NCI-H2107 (cell line): ENCODE results near the gene KIAA0232.
"Not testable (repeated sequence)": the region's sequence is repeated elsewhere in the genome, so short reads cannot be mapped to it uniquely, and the experiment has no call there.

ENCODE experiments used
- DNase-seq: peaks from one replicate; lab custom pipeline; 2025; lab: John Stamatoyannopoulos, UW

Gene KIAA0232

GRCh38 chr4:6777636-6778281 is 4.8 kb upstream of the KIAA0232 start:
- DNase-seq, result no peak

DNA sequence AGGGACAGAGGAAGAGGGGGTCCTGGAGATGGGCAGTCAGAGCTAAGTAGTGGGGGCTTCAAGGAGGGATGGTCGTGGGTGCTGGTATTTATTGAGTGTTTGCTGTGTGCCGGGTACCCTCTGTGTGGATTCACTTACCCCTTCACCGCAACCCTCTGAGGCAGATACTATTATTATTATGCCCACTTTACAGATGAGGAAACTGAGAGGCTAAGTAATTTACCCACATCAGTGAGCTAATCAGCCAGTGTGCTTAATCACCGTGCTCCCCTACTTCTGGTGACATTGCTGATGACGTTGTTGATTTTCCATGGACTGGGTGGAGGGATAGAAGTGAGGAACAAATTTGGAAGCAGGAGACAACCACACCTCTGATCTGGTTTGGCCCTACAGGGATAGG is 4.1 kb upstream of the KIAA0232 start:
- DNase-seq, result no peak

DNA sequence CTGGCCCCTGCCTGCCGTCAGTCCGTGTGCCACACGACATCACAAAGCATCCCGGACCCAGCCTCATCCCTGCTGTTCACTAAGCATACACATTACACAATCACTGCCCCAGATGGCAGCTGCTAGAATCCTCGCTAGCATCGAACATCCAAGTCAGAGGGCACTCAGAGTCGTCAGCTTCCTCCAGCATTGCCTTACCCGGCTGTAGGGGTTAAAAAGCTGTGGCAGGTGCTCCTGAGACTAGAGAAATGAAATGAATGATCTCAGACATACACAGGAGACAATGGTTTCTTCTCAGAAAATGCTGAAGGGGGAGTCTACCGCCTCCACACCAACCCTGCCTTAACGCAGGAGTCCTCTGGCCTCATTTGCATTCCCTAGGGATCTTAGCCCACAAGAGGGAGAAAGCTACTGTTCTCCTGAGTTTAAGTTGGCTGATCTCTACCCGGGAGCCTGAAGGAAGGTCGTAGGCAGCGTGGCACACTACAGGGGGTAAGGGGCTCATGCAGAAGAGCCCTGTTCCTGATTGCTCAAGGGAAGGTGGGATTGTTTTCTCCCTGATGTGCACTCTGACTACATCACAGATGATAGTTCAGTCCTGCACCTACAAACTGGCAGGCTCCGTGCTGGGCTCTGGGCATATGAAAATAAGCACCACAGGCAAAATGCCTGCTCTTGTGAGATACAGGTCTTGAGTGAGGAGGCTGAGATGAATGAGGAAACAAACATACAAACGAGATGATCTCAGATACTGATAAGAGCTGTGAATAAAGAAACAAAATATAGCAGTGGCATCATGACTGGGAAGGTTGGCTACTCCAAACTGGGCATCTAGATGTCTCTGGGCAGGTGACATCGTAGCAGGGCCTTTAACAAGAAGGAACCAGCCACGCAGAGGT is 2.6 kb upstream of the KIAA0232 start:
- DNase-seq, result peak; percentile 75

GRCh38 chr4:6781113-6781512 is 1.4 kb upstream of the KIAA0232 start:
- DNase-seq, result no peak

DNA sequence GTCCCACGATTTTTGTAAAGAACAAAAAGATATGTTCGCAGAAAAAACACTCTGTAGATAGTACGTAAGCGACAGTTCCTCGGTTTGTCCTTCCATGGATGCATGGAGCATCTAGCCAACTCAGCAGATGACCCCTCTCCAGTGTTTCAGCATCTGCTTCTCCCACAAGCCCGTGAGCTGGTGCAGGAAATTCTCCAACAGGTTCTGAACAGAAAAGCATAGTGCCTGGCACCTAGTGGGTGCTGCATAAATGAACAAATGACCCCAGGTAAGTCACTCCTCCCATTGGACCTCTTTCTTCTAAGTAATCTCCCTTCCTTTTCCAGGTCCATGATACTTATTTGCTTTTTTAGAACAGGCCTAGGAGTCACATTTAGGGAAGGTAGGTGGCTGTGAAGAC is 966 bp upstream of the KIAA0232 start:
- no peak for DNase-seq

- no peak for DNase-seq
These were observed 251 bp downstream of the KIAA0232 start for GRCh38 chr4:6782846-6783110.

DNA sequence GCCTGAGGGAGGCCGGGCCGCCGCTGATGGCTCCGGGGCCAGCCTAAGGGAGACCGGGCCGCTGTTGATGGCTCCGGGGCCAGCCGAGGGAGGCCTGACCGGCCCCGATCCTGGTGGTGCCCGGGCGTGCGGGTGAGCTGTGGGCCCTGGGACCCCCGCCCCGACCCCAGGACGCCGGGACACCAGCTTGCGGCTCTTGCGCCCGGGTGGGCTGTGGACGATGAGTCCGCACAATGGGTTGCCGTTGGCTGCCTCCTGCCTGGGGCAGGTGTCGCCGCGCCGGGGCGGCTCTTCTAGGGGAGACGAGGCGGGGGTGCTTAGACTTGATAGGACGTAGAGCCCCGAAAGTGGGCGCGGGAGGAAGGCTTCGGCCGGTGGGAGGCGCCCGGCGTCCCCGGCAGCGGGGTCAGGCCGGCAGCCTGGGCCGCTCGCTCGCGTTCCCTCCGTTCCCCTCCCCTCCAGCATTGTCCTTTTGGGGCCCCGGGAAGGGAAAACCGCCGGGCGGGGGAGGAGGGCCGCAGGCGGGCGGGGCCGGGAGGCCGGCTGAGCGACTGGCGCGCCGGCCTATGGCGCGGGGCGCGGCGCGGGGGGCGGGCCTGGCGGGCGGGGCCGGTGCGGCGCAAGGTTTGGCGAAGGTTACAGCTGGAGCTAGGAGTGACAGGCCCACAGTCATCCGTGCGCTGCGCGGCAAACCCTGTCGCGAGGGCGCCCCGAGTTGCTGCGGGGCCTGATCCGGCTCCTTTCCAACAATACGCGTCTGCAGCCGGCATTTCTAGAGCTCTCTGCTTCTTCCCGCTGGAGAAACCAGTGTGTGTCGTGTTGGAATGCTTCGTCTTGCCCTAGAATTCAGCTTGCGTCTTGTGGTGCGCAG is 819 bp downstream of the KIAA0232 start:
- DNase-seq, result peak; percentile 54

DNA sequence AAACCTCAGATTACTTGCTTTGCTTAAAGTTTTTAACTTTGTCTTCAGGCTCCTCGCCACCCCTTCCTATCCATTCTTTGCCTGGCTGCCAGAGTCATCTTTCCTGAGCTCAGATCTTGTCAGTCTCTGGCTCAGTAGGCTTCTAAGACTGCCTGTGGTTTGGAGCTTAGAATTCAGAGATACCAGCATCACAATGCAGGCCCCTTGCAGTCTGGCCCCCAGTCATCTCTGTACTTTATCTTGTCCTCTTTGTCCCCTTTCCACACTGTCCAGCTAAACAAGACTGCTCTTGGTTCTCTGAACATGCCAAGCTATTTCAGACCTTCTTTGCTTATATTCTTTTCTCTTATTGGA is 3.0 kb downstream of the KIAA0232 start:
- DNase-seq, result no peak

DNA sequence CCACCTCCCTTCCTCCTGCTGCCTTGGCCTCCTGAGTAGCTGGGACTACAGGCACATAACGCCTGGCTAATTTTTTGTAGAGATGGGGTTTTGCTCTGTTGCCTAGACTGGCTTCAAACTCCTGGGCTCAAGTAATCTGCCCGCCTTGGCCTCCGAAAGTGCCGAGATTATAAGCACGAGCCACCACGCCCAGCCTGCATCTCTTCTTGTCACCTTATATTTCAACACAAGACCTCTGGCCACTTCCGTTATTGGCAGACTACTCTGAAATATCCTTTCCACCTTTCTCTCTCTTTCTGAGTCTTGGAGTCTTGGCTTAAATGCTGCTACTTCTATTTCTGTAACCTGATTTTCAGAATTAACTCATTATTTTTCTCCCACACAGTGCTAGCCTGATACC is 5.6 kb downstream of the KIAA0232 start:
- no peak for DNase-seq

- not testable (repeated sequence) for DNase-seq
These were observed 8.7 kb downstream of the KIAA0232 start for GRCh38 chr4:6791245-6791644.

DNA sequence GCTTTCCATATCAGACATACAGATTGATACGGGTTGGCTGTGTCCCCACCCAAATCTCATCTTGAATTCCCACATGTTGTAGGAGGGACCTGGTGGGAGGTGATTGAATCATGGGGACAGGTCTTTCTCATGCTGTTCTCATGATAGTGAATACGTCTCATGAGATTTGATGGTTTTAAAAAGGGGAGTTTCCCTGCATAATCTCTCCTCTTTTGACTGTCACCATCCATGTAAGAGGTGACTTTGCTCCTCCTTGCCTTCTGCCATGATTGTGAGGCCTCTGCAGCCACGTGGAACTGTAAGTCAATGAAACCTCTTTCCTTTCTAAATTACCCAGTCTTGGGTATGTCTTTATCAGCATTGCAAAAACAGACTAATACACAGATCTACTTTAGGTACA is 9.3 kb downstream of the KIAA0232 start:
- DNase-seq, result not testable (repeated sequence)

GRCh38 chr4:6794189-6794588 is 11.7 kb downstream of the KIAA0232 start:
- DNase-seq, result no peak

- no peak for DNase-seq
These were observed 13.3 kb downstream of the KIAA0232 start for GRCh38 chr4:6795821-6796220.

DNA sequence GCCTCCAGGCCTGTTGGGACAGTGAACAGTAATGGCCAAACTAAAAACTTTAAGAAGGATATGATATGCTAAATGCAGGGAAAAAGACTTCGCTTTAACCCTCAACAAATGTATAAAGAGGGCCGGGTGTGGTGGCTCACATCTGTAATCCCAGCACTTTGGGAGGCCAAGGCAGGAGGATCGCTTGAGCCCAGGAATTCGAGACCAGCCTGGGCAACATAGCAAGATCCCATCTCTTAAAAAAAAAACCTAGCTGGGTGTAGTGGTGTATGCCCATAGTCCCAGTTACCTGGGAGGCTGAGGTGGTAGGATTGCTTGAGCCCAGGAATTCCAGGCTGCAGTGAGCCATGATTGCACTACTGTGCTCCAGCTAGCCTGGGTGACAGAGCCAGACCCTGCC is 14.8 kb downstream of the KIAA0232 start:
- DNase-seq, result not testable (repeated sequence)

GRCh38 chr4:6799091-6799490 is 16.6 kb downstream of the KIAA0232 start:
- no peak for DNase-seq

DNA sequence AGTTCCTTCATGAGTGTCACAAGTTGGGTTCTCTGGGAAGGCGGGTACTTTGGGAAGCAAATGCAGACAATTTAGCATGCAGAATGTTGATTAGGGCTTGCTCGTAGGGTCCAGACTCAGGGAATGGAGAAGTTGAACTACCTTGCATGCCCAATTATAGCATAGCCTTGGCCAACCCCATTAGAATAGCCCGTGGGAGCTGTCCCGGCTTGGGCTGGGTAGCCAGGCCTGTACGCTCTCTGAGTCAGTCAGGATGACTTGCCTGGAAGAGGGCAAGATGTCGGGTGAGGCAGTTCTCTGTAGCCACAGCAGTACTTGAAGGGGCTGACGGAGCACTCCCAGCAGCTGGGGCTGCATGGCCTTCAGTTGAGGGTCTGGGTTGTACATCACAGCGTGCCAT is 19.5 kb downstream of the KIAA0232 start:
- DNase-seq, result no peak

DNA sequence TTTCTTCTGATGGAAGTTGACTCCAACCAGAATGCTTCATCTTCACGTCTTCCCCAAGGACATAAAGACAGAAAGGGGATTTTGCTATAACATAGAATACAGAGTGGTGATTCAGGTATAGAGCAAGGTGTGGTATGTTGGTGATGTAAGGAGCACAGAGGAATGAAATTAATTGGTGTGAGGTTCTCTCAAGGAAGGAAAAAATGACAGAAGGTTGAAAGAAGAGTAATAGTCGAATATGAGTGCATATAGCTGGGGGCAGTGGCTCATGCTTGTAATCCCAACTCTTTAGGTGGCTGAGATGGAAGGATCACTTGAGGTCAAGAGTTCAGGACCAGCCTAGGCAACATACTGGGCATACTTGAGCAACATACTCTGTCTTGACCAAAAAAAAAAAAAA is 20.1 kb downstream of the KIAA0232 start:
- no peak for DNase-seq

DNA sequence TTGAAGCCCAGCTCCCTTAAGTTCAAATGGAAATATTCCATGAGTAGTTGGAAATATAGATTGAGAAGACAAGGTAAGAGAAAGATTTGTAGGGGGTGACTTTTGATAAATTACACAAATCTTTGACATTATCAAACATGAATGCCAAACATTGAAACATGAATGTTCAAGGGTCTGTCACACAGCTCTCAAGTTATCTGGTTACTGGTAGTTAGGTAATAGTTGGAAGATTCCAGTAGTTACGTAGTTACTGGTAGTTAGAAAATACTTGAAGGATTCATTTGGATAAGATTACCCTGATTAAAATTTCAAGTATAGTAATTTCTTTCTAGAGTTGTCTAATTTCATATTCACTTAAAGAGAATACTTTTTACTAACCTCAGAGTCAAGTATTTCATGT is 20.7 kb downstream of the KIAA0232 start:
- DNase-seq, result no peak

DNA sequence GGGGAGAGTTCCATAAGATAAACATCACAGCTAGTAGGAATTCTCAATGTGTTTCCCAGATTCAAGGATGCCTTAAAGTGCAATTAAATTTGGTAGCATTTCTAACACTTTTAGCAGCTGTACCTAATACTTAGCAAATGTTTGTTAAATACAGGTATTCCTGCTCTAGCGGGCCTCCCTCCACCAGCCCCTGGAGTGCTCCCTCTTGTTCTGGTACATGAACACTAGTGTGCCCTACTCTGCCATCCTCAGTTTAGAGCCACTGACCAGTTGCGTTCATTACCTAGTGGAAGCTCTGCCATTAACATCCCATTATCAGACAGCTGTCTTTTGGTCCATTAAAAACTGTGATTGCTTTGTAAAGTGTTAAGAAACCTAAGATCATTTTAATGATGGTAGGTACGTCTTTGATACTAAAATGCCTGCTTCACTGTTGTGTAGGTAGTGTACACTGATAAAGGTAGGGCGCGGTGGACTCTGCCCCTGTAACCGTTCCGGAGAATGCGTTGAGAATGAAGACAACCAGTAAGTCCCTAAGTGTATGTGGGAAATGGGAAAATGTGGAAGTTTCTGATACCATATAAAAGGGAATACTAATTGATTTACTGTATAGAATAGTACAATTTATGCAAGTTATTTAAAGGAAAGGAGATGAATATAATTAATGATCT is 21.7 kb downstream of the KIAA0232 start:
- no peak for DNase-seq

DNA sequence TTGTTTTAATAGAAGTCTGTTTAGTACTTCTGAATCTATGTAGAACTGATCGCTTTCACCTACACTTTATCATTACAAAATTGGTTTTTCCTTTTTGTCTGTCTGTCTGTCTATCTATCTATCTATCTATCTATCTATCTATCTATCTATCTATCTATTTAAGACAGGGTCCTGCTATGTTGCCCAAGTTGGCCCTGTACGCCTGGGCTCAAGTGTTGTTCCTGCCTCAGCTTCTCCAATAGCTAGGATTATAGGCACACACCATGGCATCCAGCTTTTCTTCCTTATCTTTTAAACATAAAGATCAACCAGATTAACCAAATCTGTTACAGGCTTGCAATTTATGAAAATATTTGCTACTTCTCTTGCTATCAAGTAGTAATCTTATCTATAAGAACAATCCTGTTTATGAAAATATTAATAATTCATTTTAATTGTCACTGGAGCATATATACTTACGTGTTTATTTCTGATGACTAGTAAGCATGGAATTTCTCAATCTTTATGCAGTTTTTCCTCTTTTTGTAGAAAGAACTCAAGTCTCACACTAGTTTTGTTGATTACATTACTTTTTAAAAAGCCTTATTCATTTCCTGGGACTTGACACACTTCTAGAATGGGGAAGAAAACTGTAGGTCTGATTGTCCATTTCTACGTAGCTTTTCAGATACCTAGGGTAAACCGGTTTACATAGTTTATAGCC is 24.5 kb downstream of the KIAA0232 start:
- no peak for DNase-seq

- DNase-seq, result no peak
These were observed 25.7 kb downstream of the KIAA0232 start for GRCh38 chr4:6808259-6808658.

GRCh38 chr4:6811165-6811564 is 28.6 kb downstream of the KIAA0232 start:
- DNase-seq, result no peak
